T-helper 1 cell (primary cell): ENCODE results near the gene IFITM5.
"Not testable (repeated sequence)": the region's sequence is repeated elsewhere in the genome, so short reads cannot be mapped to it uniquely, and the experiment has no call there.

ENCODE experiments used
- DNase-seq, 5 donors: peaks; one replicate each; pipeline ENCODE4 v3.0.0-alpha.2; 2012 to 2020
- total RNA-seq, 4 donors: gene quantifications; one replicate each; lab custom pipeline; 2026; lab: John Stamatoyannopoulos, UW

Gene IFITM5
- 0 to 0.12 (median 0) reads per million in 4 donors for total RNA-seq

GRCh38 chr11:299081-299891, at the start of gene IFITM5:
TSS of gene IFITM5 (minus strand) at chr11:299526. CDS start at chr11:299490, 36 bp downstream.
- DNase-seq: no peak

- DNase-seq: no peak
Observed at GRCh38 chr11:346529-346928, 47.2 kb upstream of the IFITM5 start.

- no peak for DNase-seq
Observed at GRCh38 chr11:344836-345578, 45.7 kb upstream of the IFITM5 start.

GRCh38 chr11:342328-342727, 43.0 kb upstream of the IFITM5 start:
- DNase-seq: no peak

- no peak for DNase-seq
Observed at GRCh38 chr11:340539-341512, 41.5 kb upstream of the IFITM5 start.

GRCh38 chr11:339963-340362, 40.6 kb upstream of the IFITM5 start:
- no peak for DNase-seq

GRCh38 chr11:337711-338110, 38.4 kb upstream of the IFITM5 start:
- no peak for DNase-seq

GRCh38 chr11:336659-337198, 37.4 kb upstream of the IFITM5 start:
- DNase-seq: no peak

GRCh38 chr11:335779-336658, 36.7 kb upstream of the IFITM5 start:
- no peak for DNase-seq

- DNase-seq: no peak
Observed at GRCh38 chr11:334264-334994, 35.1 kb upstream of the IFITM5 start.

GRCh38 chr11:333616-334263, 34.4 kb upstream of the IFITM5 start:
- not testable (repeated sequence) for DNase-seq

- no peak for DNase-seq
Observed at GRCh38 chr11:332651-333480, 33.5 kb upstream of the IFITM5 start.

GRCh38 chr11:331358-332060, 32.2 kb upstream of the IFITM5 start:
- DNase-seq: no peak

GRCh38 chr11:330694-331357, 31.5 kb upstream of the IFITM5 start:
- DNase-seq: peak in 1 of 5 donors; percentile 49

- no peak for DNase-seq
Observed at GRCh38 chr11:330307-330693, 31.0 kb upstream of the IFITM5 start.

GRCh38 chr11:329886-330253, 30.5 kb upstream of the IFITM5 start:
- DNase-seq: no peak

- DNase-seq: not testable (repeated sequence)
Observed at GRCh38 chr11:328516-329100, 29.3 kb upstream of the IFITM5 start.

GRCh38 chr11:328012-328411, 28.7 kb upstream of the IFITM5 start:
- DNase-seq: no peak
